Cerebellar cortex (tissue), 1 donor: ENCODE results near the gene SLC30A4.
"Not testable (repeated sequence)": the region's sequence is repeated elsewhere in the genome, so short reads cannot be mapped to it uniquely, and the experiment has no call there.

ENCODE experiments used
- DNase-seq: peaks from one replicate; pipeline ENCODE4 v3.0.0-alpha.2; 2015; ENCODE audit warnings: low spot score

Gene SLC30A4

DNA sequence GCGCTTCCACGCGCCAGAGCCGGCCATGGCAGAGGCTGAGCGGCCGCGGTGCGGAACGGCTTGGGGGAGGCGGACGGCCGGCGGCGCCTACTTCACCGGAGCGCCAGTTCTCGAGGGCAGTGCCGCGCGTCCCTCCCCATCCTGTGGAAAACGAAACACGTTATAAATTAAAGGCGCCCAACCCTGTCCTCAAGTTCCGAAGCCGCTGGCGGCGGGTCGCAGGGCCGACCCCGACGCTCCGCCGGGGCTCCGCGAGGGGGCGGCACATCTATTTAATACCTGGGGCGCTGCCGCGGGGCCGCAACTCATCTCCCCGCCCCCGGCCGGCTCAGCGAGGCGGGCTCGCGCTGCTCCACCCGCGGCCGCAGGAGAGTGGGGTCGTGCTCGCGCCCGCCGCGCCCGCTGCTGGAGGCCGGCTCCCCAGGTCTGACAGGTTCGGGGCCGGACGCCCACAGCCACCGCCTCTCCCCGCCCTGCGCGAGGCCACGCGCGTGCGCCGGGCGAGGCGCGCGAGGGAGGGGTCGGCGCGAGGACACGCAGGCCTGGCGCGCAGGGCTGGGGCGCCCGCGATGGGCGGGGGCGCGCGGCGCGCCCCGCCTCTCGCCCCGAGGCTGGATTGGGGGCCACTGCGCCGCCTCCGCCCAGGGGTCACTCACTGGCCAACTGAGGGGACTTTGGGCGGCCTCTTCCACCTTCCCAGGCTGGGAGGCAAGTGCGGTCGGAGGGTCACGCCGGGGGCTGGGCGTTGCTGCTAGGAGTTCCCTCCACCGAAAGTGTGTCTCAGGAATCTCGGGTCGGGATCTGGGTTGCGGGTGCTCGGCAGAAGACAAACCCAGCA, at the start of gene SLC30A4:
Gene SLC30A4 (minus strand): TSS at position 428 of the 838 bp plus-strand sequence. CDS start 401 bp downstream, at position 27.
- DNase-seq: peak; percentile 66

GRCh38 chr15:45555934-45556608, 33.5 kb upstream of the SLC30A4 start:
- no peak for DNase-seq

- DNase-seq: no peak
These were observed 29.1 kb upstream of the SLC30A4 start for GRCh38 chr15:45551676-45552075.

- no peak for DNase-seq
These were observed 27.9 kb upstream of the SLC30A4 start for GRCh38 chr15:45550436-45550835.

GRCh38 chr15:45549541-45550220, 27.1 kb upstream of the SLC30A4 start:
- DNase-seq: no peak

- DNase-seq: no peak
These were observed 26.4 kb upstream of the SLC30A4 start for GRCh38 chr15:45548753-45549520.

- no peak for DNase-seq
These were observed 24.2 kb upstream of the SLC30A4 start for GRCh38 chr15:45546789-45547188.

DNA sequence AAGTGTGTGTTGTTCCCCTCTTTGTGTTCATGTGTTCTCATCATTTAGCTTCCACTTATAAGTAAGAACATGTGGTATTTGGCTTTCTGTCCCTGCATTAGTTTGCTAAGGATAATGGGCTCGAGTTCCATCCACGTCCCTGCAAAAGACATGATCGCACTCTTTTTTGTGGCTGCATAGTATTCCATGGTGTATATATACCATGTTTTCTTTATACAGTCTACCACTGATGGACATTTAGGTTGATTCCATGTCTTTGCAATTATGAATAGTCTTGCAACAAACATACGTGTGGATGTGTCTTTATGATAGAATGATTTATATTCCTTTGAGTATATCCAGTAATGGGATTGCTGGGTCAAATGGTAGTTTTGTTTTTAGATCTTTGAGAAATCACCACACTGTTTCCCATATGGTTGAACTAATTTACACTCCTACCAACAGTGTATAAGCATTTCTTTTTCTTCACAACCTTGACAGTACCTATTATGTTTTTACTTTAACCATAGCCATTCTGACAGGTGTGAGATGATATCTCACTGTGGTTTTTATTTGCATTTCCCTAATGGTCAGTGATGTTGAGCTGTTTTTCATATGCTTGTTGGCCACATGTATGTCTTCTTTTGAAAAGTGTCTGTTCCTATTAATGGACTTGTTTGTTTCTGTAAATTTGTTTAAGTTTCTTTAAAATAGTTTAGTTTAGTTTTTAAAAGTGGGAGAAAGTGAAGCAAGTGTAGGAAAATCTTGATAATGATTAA, 21.9 kb upstream of the SLC30A4 start:
- DNase-seq: no peak

- DNase-seq: no peak
These were observed 20.5 kb upstream of the SLC30A4 start for GRCh38 chr15:45543051-45543450.

DNA sequence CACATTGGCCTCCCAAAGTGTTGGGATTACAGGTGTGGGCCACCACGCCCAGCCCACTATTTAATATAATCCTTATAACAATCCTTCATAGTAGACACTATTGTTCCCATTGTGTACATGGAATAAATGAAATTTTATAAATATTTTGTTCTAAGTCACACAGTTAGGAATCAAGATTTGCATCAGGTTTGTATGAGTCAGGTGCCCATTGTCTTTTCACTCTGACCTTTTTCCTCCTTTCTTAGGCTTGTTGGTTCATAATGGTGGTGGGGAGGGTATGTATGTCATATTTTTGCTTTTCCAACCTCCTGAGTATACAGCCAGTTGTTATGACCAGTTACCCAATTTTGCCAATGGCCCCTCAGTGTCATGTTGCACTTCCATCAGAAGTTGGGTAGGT, 18.0 kb upstream of the SLC30A4 start:
- DNase-seq: no peak

DNA sequence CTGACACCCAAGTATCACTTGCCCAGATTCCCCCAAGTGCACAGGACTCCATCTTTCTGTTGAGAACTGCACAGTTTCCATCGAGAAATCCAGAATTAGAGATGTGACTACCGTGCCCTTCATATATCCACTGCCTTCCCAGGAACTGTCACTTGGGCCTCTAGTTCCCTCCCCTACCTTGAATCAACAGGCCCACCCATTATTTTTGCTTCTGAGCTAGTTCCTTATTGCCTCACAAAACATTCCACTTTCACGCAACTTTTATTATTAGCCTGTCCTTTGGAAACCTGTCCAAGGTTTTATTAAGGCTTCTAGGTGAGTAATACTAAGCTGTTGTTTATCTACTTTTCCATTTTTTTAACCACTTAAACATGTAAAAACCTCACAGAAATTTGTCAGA, 17.1 kb upstream of the SLC30A4 start:
- no peak for DNase-seq

GRCh38 chr15:45536934-45537333, 14.4 kb upstream of the SLC30A4 start:
- DNase-seq: no peak

DNA sequence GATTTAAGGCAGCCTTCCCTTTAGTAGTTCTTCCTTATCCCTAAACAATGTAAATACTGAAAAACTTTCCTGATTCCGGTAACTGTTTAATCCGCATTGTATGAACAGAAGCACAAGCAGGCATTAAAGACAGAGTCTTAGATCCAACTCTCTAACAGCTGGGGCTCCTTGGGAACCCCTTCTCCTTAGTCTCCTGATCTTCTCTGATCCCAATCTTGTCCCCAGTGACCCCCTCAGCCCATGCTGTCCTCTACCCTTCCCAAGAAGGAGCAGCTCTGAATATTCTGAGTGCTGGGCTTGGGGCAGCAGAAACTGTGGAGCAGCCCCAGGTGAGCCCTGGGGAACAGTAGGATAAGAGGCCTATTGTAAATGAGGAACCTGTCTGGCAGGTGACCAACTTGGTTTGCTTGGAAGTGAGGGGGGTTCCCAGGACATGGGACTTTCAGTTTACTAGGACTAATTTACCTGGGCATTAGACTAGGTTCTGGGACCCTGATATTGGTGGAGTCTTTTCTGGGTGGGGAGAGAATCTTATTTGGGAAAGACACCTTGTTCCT, 13.0 kb upstream of the SLC30A4 start:
- DNase-seq: no peak

- DNase-seq: no peak
These were observed 12.3 kb upstream of the SLC30A4 start for GRCh38 chr15:45534821-45535220.

DNA sequence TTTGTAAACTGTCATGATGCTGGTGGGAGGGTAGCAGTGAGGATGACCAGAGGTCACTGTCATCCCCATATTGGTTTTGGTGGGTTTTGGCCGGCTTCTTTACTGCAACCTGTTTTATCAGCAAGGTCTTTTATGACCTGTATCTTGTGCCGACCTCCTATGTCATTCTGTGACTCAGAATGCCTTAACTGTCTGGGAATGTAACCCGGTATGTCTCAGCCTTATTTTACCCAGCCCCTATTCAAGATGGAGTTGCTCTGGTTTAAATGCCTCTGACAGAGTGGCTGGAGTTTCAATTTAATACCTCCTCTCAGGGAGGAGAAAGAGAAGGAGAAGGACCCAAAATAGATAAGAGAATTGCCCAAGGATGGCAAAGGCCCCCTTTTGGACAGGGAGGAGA, 10.3 kb upstream of the SLC30A4 start:
- not testable (repeated sequence) for DNase-seq

DNA sequence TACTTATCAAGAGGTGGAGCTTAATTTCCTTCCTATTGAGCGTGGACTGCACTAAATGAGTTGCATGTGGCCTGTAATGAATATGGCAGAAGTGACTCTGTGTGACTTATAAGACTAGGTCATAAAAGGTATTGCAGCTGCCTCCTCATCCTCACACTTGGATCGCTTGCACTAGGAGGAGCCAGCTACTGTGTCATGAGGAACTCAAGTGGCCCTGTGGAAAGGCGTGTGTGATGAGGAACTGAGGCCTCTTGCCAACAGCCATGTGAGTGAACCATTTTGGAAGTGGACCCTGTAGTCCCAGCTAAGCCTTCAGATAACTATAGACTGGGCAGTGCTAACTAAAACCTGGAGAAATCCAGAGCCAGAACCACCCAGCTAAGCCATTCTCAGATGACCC, 7.1 kb upstream of the SLC30A4 start:
- no peak for DNase-seq

GRCh38 chr15:45527086-45527485, 4.5 kb upstream of the SLC30A4 start:
- DNase-seq: no peak

GRCh38 chr15:45523166-45523460, 558 bp upstream of the SLC30A4 start:
- DNase-seq: no peak

- DNase-seq: peak; percentile 44
These were observed 793 bp downstream of the SLC30A4 start for GRCh38 chr15:45521596-45522327.

GRCh38 chr15:45510758-45511280, 11.7 kb downstream of the SLC30A4 start:
- DNase-seq: no peak
